HEK293T (cell line): ENCODE data around the gene ZNF710.

ENCODE experiments used
- BHLHE40 ChIP-seq: fragments of 450-650 bp; IDR thresholded peaks from 2 replicates; pipeline ENCODE4 v1.6.1; 2016; ENCODE audit warnings: mild to moderate bottlenecking, moderate library complexity, borderline replicate concordance
- CTBP1 ChIP-seq: fragments of 450-650 bp; IDR thresholded peaks from 2 replicates; pipeline ENCODE4 v1.6.1; 2016; ENCODE audit warnings: borderline replicate concordance
- FOXM1 ChIP-seq: fragments of 450-650 bp; IDR thresholded peaks from 2 replicates; pipeline ENCODE4 v1.6.1; 2017; ENCODE audit warnings: mild to moderate bottlenecking, borderline replicate concordance
- L3MBTL2 ChIP-seq: fragments of 450-650 bp; conservative IDR thresholded peaks from 2 replicates; pipeline ENCODE4 v1.6.1; 2016; ENCODE audit warnings: mild to moderate bottlenecking
- SP1 ChIP-seq: fragments of 450-650 bp; IDR thresholded peaks from 2 replicates; pipeline ENCODE4 v1.6.1; 2017

DNA sequence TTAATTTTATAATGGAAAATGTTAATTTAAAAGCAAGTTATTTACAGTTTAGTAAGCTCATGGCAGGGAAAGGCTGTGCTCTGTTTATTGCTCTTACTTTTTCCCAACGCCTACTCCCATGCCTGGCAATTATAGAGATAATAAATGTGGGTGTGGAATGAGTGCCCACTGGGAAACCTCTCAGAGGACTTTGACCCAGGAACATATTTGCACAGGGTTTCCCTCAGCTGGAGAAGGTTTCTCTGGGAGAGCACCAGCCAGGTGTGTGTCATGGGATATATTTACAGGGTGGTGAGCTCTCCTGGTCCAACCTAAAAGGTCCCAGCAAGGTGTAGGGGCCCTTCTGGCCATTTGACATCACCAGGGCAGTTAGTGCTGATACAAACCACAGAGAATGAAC lies 27.9 kb downstream of the ZNF710 start:
- TF ChIP-seq CTBP1, result no peak
- no peak for TF ChIP-seq FOXM1
- no peak for TF ChIP-seq SP1
- TF ChIP-seq BHLHE40, result no peak
- TF ChIP-seq L3MBTL2, result no peak
